Vagina (tissue), 2 donors: Measurements from ENCODE around the gene DIPK1B. TPM values are rescaled to one million over a fixed set of nuclear protein-coding genes. Genes with fewer than 3 reads are reported as not detected.

ENCODE experiments used
- DNase-seq, 2 donors: peaks; one replicate each; pipeline ENCODE4 v3.0.0-alpha.2; 2017; ENCODE audit errors: extremely low spot score in 2 of 2
- H3K27ac ChIP-seq: fragments of 200-600 bp; sonication (generic); one replicate; pipeline ENCODE4 v1.5.1; 2019
- H3K27me3 ChIP-seq: fragments of 200-600 bp; sonication (generic); one replicate; pipeline ENCODE4 v1.5.1; 2019
- H3K36me3 ChIP-seq, 2 donors: fragments of 200-600 bp; sonication (generic); one replicate each; pipeline ENCODE4 v1.5.1; 2017 to 2019
- H3K4me1 ChIP-seq: fragments of 200-600 bp; sonication (generic); one replicate; pipeline ENCODE4 v1.5.1; 2019
- H3K4me3 ChIP-seq, 2 donors: fragments of 200-600 bp; sonication (generic); 1 replicate in 1 of 2; 2 replicates in 1 of 2; pipeline ENCODE4 v1.5.1; 2016 to 2019
- H3K9me3 ChIP-seq: fragments of 200-600 bp; sonication (generic); one replicate; pipeline ENCODE4 v1.5.1; 2019
- CTCF ChIP-seq, 3 experiments: fragments of 450-650 bp in 2 of 3; fragments of 200-600 bp in 1 of 3; sonication (generic) in 1 of 3; IDR thresholded peaks; one replicate each; pipeline ENCODE4 v1.5.1; 2017 to 2019; ENCODE audit warnings: antibody characterized with exemption in 3 of 3, mild to moderate bottlenecking in 2 of 3, moderate library complexity in 2 of 3
- POLR2A ChIP-seq, 2 donors: fragments of 450-650 bp; IDR thresholded peaks; one replicate each; pipeline ENCODE4 v1.6.1; 2017; ENCODE audit warnings: antibody characterized with exemption in 2 of 2, mild to moderate bottlenecking in 2 of 2, moderate library complexity in 2 of 2
- POLR2AphosphoS5 ChIP-seq, 2 donors: sonication (generic); formaldehyde crosslinking; IDR thresholded peaks; one replicate each; pipeline ENCODE4 v1.9.0; 2017; ENCODE audit warnings: antibody characterized with exemption in 2 of 2, mild to moderate bottlenecking in 2 of 2, low read depth in 1 of 2; ENCODE audit not compliant: insufficient read depth in 1 of 2
- intact Hi-C: fragments of 100-400 bp; cut with DNase I; formaldehyde crosslinking; loops from one replicate; pipeline ENCODE4 v1.15.1; 2023
- total RNA-seq: library from RNA; depleted of rRNA; stranded (reverse); fragments of >200 nt; gene quantifications from one replicate; pipeline ENCODE4 v1.2.3, GENCODE V29; 2016

The DIPK1B gene
- total RNA-seq, 1 donor from 2014 or later = 11.5 TPM

GRCh38 chr9:136718345-136719194, 6.2 kb downstream of the DIPK1B start:
- peaks cover 0 to 10% of the 10 kb centered on the region in 2 donors for H3K36me3 ChIP-seq
- no peak overlapping the region for H3K4me3 ChIP-seq
- no peak for DNase-seq
- TF ChIP-seq CTCF (IDR thresholded peaks at IDR 0.05) = no peak
- no peaks in the 10 kb centered on the region for H3K9me3 ChIP-seq
- H3K4me1 ChIP-seq = peaks cover 40% of the 10 kb centered on the region
- H3K27ac ChIP-seq = no peak overlapping the region
- H3K27me3 ChIP-seq = peaks cover 3% of the 10 kb centered on the region
- intact Hi-C loops = no loop called here

- Histone ChIP-seq H3K27me3 (peaks cover under 1% of the 10 kb centered on the region), H3K4me3 (no peak overlapping the region), H3K4me1 (peaks cover 42% of the 10 kb centered on the region), H3K27ac (no peak overlapping the region), H3K36me3 (peaks cover 0 to 18% of the 10 kb centered on the region in 2 donors), H3K9me3 (no peaks in the 10 kb centered on the region)
- DNase-seq = no peak
- TF ChIP-seq CTCF (IDR thresholded peaks at IDR 0.05) (no peak), POLR2AphosphoS5 (IDR thresholded peaks at IDR 0.05; ENCODE audit: insufficient read depth in 1 of 2, low read depth in 1 of 2) (no peak), POLR2A (IDR thresholded peaks at IDR 0.05) (no peak)
- intact Hi-C loops = no loop called here
Measured at GRCh38 chr9:136719195-136719880, 7.0 kb downstream of the DIPK1B start.

- Histone ChIP-seq H3K9me3 (no peaks in the 10 kb centered on the region), H3K27ac (no peak overlapping the region), H3K4me1 (peaks cover 46% of the 10 kb centered on the region), H3K36me3 (peaks cover 0 to 27% of the 10 kb centered on the region in 2 donors), H3K27me3 (no peaks in the 10 kb centered on the region), H3K4me3 (no peak overlapping the region)
- intact Hi-C loops = no loop called here
- no peak for TF ChIP-seq POLR2A (IDR thresholded peaks at IDR 0.05)
- TF ChIP-seq CTCF (IDR thresholded peaks at IDR 0.05) = no peak
- TF ChIP-seq POLR2AphosphoS5 (IDR thresholded peaks at IDR 0.05; ENCODE audit: insufficient read depth in 1 of 2, low read depth in 1 of 2) = no peak
- DNase-seq = no peak
Measured at GRCh38 chr9:136720251-136720897, 8.0 kb downstream of the DIPK1B start.

- intact Hi-C loops = no loop called here
- TF ChIP-seq CTCF (IDR thresholded peaks at IDR 0.05) (no peak), POLR2AphosphoS5 (IDR thresholded peaks at IDR 0.05; ENCODE audit: insufficient read depth in 1 of 2, low read depth in 1 of 2) (no peak), POLR2A (IDR thresholded peaks at IDR 0.05) (no peak)
- Histone ChIP-seq H3K27me3 (no peaks in the 10 kb centered on the region), H3K9me3 (no peaks in the 10 kb centered on the region), H3K36me3 (peaks cover 0 to 33% of the 10 kb centered on the region in 2 donors), H3K27ac (no peak overlapping the region), H3K4me1 (peaks cover 51% of the 10 kb centered on the region), H3K4me3 (no peak overlapping the region)
- DNase-seq = no peak
Measured at GRCh38 chr9:136720898-136721338, 8.5 kb downstream of the DIPK1B start.
